OCI-LY3 (cell line): ENCODE data around the gene EIF4G3.

ENCODE experiments used
- H2AFZ ChIP-seq: fragments of 200-600, 300-600 bp; shearing (Covaris generic); 2 replicates; pipeline ENCODE4 v1.6.0; 2014; ENCODE audit warnings: antibody characterized with exemption, low read depth, low read length
- H3K27ac ChIP-seq: fragments of 200-600, 300-600 bp; sonication (generic); 2 replicates; pipeline ENCODE4 v1.5.1; 2014; ENCODE audit warnings: mild to moderate bottlenecking, low read length, moderate library complexity, mixed read lengths
- H3K27me3 ChIP-seq: fragments of 200-600, 300-600 bp; sonication (generic); 2 replicates; pipeline ENCODE4 v1.6.1; 2014; ENCODE audit warnings: low read depth, low read length, mixed read lengths
- H3K36me3 ChIP-seq: fragments of 200-600, 300-600 bp; sonication (generic); replicated peaks from 2 replicates; pipeline ENCODE3; 2014; ENCODE audit warnings: low read depth, low read length, mixed read lengths
- H3K4me1 ChIP-seq: fragments of 300-600, 200-600 bp; sonication (generic); 2 replicates; pipeline ENCODE4 v1.6.1; 2014; ENCODE audit warnings: low read length, mixed read lengths
- H3K4me2 ChIP-seq: fragments of 200-600, 300-600 bp; sonication (generic); 2 replicates; pipeline ENCODE4 v1.6.1; 2014; ENCODE audit warnings: low read length, mixed read lengths
- H3K4me3 ChIP-seq: fragments of 300-600, 200-600 bp; sonication (generic); 2 replicates; pipeline ENCODE4 v1.5.1; 2014; ENCODE audit warnings: antibody characterized with exemption, mild to moderate bottlenecking, low read length, moderate library complexity
- H3K79me2 ChIP-seq: fragments of 300-600, 200-600 bp; shearing (Covaris generic); 2 replicates; pipeline ENCODE4 v1.6.1; 2014; ENCODE audit warnings: mild to moderate bottlenecking, low read length, mixed read lengths
- H3K9ac ChIP-seq: fragments of 300-600, 200-600 bp; shearing (Covaris generic); 2 replicates; pipeline ENCODE4 v1.6.0; 2014; ENCODE audit warnings: mild to moderate bottlenecking, low read length, moderate library complexity
- H3K9me3 ChIP-seq: fragments of 200-600, 300-600 bp; shearing (Covaris generic); 2 replicates; pipeline ENCODE4 v1.6.1; 2014; ENCODE audit warnings: low read length, mixed read lengths; ENCODE audit not compliant: insufficient read depth
- H4K20me1 ChIP-seq: fragments of 200-600, 300-600 bp; sonication (generic); 2 replicates; pipeline ENCODE4 v1.6.1; 2016; ENCODE audit warnings: low read length, mixed read lengths; ENCODE audit not compliant: insufficient read depth
- EZH2phosphoT487 ChIP-seq: fragments of 200-600 bp; shearing (Covaris generic); IDR thresholded peaks from 2 replicates; pipeline ENCODE4 v1.6.1; 2018; ENCODE audit warnings: antibody characterized with exemption, mixed run types, low read depth
- TF ChIP-seq, protein P1 (sequence below): fragments of 200-600, 300-600 bp; sonication (generic); IDR thresholded peaks from 2 replicates; pipeline ENCODE4 v1.5.1; 2014; ENCODE audit warnings: antibody characterized with exemption, low read length, low read depth

Gene EIF4G3

DNA sequence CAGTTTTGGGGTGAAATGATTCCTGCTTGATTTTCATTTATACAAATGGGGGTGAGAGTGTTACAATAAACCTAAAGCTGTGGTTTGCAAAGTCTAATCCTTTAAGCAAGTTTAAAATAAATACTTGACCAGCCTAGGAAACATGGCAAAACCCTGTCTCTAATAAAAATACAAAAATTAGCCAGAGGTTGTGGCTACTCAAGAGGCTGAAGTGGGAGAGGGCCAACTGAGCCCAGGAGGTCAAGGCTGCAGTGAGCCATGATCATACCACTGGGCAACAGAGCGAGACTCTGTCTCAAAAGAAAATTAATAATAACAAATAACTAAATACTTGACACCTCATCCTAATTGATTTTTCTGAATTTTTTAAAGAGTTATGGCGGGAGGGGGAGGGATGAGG, 110.8 kb downstream of the EIF4G3 start:
- H3K4me2 ChIP-seq = peak overlapping the region; percentile 43; the same call in 1 of the 2 replicates
- no peak overlapping the region for H3K4me3 ChIP-seq
- no peaks in the 10 kb centered on the region for H3K9me3 ChIP-seq
- H3K36me3 ChIP-seq = no peaks in the 10 kb centered on the region
- no peaks in the 10 kb centered on the region for H3K27me3 ChIP-seq
- no peaks in the 10 kb centered on the region; the same call in 1 of the 2 replicates for H4K20me1 ChIP-seq
- no peak overlapping the region for H3K27ac ChIP-seq
- H3K79me2 ChIP-seq = no peaks in the 10 kb centered on the region
- H3K4me1 ChIP-seq = peaks cover 13% of the 10 kb centered on the region
- H2AFZ ChIP-seq = no peak overlapping the region
- H3K9ac ChIP-seq = no peak overlapping the region
- TF ChIP-seq EZH2phosphoT487 = no peak
- TF ChIP-seq, protein P1, sequence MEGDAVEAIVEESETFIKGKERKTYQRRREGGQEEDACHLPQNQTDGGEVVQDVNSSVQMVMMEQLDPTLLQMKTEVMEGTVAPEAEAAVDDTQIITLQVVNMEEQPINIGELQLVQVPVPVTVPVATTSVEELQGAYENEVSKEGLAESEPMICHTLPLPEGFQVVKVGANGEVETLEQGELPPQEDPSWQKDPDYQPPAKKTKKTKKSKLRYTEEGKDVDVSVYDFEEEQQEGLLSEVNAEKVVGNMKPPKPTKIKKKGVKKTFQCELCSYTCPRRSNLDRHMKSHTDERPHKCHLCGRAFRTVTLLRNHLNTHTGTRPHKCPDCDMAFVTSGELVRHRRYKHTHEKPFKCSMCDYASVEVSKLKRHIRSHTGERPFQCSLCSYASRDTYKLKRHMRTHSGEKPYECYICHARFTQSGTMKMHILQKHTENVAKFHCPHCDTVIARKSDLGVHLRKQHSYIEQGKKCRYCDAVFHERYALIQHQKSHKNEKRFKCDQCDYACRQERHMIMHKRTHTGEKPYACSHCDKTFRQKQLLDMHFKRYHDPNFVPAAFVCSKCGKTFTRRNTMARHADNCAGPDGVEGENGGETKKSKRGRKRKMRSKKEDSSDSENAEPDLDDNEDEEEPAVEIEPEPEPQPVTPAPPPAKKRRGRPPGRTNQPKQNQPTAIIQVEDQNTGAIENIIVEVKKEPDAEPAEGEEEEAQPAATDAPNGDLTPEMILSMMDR = no peak

DNA sequence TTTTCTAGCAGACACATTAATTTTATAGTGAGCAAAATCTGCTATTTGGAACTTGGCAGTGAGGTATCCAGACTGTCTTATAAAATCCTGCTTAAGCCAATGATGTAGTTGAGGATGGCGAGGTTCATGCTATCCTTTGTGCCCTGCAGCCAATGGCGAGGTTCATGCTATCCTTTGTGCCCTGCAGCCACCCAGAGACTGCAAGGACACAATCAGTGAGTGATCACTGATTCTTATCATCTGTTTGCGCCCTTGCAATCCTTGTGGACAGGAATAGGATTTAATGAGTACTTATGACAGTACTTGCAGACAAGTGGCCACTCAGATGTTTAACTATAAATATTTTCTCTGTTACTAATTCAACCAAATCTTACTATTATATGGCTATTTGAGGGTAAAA, 112.6 kb downstream of the EIF4G3 start:
- H3K4me3 ChIP-seq = no peak overlapping the region
- H3K27me3 ChIP-seq = no peaks in the 10 kb centered on the region
- H3K9ac ChIP-seq = no peak overlapping the region
- no peaks in the 10 kb centered on the region for H3K9me3 ChIP-seq
- no peak overlapping the region for H3K27ac ChIP-seq
- no peaks in the 10 kb centered on the region for H3K36me3 ChIP-seq
- no peak overlapping the region for H3K4me2 ChIP-seq
- TF ChIP-seq EZH2phosphoT487 = no peak
- TF ChIP-seq, protein P1 = no peak
- H3K4me1 ChIP-seq = peaks cover 13% of the 10 kb centered on the region
- H3K79me2 ChIP-seq = no peaks in the 10 kb centered on the region
- H2AFZ ChIP-seq = no peak overlapping the region
- H4K20me1 ChIP-seq = no peaks in the 10 kb centered on the region

DNA sequence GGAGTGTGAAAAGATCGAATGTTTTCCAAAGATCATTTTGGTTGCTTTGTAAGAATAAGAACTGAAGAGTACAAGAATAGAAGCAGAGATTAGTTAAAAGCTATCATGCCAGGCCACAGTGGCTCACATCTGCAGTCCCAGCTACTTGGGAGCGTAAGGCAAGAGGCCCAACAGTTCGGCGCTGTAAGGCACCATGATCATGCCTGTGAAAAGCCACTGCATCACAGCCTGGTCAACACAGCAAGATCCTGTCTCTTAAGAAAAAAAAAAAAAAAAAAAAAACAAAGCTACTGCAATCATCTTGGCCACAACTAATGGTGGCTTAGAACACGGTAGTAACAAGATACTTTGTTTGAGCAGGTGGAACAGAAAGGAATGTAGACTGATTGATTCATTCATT, 116.2 kb downstream of the EIF4G3 start:
- no peaks in the 10 kb centered on the region for H3K27me3 ChIP-seq
- TF ChIP-seq, protein P1 = no peak
- TF ChIP-seq EZH2phosphoT487 = no peak
- no peak overlapping the region for H3K4me2 ChIP-seq
- no peaks in the 10 kb centered on the region for H4K20me1 ChIP-seq
- H3K27ac ChIP-seq = no peak overlapping the region
- no peak overlapping the region for H3K4me3 ChIP-seq
- H3K9ac ChIP-seq = no peak overlapping the region
- H2AFZ ChIP-seq = no peak overlapping the region
- no peaks in the 10 kb centered on the region for H3K36me3 ChIP-seq
- no peaks in the 10 kb centered on the region for H3K9me3 ChIP-seq
- peaks cover 8% of the 10 kb centered on the region for H3K4me1 ChIP-seq
- H3K79me2 ChIP-seq = no peaks in the 10 kb centered on the region

DNA sequence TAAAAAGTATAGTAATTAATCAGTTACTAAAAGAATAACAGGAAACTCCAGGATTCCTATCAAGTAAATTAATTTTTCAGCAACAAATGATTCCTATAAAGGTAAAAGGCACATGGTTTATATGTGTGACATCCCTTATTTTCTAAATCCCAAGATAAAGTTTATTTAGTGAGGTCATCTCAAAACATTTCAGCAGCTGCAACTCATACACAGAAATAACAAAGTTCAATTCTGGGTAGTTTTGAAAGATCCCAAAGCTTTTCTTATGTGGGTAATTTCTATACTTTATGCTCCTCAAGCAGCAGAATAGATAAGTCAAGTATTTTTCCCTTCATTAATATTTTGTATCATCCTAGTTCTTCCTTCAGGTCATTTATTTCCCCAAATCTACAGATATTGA, 117.7 kb downstream of the EIF4G3 start:
- H3K36me3 ChIP-seq = no peaks in the 10 kb centered on the region
- H3K27ac ChIP-seq = no peak overlapping the region
- H3K4me2 ChIP-seq = no peak overlapping the region
- H2AFZ ChIP-seq = no peak overlapping the region
- no peaks in the 10 kb centered on the region for H3K4me1 ChIP-seq
- H3K27me3 ChIP-seq = no peaks in the 10 kb centered on the region
- H3K9ac ChIP-seq = no peak overlapping the region
- H3K9me3 ChIP-seq = no peaks in the 10 kb centered on the region
- H3K4me3 ChIP-seq = no peak overlapping the region
- no peaks in the 10 kb centered on the region for H3K79me2 ChIP-seq
- TF ChIP-seq, protein P1 = no peak
- TF ChIP-seq EZH2phosphoT487 = no peak
- no peaks in the 10 kb centered on the region for H4K20me1 ChIP-seq
